Epithelial cell of proximal tubule (primary cell): ENCODE measurements around the gene TENM4. TPM values are rescaled to one million over a fixed set of nuclear protein-coding genes. Genes with fewer than 3 reads are reported as not detected.

ENCODE experiments used
- DNase-seq: peaks from one replicate; pipeline ENCODE4 v3.0.0-alpha.2; 2011; ENCODE audit warnings: low read depth
- H3K4me3 ChIP-seq: 2 replicates; pipeline ENCODE4 v1.5.1; 2011; ENCODE audit warnings: low read depth, mild to moderate bottlenecking, low read length
- total RNA-seq: library from RNA; depleted of rRNA; stranded (reverse); fragments of >200 nt; gene quantifications from 2 replicates; pipeline ENCODE4 v1.2.3, GENCODE V29; 2015
- TF ChIP-seq, protein P1 (sequence below): conservative IDR thresholded peaks from 2 replicates; pipeline ENCODE4 v1.5.1; 2012; ENCODE audit warnings: low read depth, mild to moderate bottlenecking, low read length

The TENM4 gene
- total RNA-seq, 1 donor from 2014 or later: 22.2 TPM

DNA sequence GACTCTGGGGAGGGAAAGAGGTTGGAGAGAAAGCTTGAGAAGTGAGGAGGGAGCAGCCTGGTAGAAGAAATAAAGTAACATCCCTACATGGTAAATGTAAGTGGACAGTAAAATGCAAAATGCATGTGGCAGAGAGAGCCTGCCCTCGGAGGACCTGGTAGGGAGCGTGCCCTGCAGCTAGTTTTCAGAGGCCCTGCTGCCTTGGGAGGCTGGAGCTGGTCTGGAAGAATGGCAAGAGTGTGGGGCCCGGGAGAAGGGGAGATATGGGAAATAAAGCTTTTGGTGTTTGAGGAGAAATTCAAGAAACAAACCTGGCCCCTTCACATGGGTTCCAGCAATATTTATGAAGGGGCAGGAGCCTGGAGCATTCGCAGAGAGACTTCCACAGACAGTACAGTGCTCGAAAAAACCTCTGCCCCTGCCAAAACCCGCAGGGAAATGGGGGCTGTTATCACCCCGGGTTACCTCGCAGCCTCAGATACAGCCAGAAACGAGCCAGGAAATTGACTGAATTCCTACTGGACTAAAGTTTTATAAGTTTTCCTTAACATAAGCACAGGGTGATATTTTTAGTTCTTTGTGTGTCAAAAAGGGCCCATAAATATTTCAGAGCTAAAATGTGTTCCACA, 363.0 kb downstream of the TENM4 start:
- TF ChIP-seq, protein P1, sequence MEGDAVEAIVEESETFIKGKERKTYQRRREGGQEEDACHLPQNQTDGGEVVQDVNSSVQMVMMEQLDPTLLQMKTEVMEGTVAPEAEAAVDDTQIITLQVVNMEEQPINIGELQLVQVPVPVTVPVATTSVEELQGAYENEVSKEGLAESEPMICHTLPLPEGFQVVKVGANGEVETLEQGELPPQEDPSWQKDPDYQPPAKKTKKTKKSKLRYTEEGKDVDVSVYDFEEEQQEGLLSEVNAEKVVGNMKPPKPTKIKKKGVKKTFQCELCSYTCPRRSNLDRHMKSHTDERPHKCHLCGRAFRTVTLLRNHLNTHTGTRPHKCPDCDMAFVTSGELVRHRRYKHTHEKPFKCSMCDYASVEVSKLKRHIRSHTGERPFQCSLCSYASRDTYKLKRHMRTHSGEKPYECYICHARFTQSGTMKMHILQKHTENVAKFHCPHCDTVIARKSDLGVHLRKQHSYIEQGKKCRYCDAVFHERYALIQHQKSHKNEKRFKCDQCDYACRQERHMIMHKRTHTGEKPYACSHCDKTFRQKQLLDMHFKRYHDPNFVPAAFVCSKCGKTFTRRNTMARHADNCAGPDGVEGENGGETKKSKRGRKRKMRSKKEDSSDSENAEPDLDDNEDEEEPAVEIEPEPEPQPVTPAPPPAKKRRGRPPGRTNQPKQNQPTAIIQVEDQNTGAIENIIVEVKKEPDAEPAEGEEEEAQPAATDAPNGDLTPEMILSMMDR: no peak
- no peak for DNase-seq

DNA sequence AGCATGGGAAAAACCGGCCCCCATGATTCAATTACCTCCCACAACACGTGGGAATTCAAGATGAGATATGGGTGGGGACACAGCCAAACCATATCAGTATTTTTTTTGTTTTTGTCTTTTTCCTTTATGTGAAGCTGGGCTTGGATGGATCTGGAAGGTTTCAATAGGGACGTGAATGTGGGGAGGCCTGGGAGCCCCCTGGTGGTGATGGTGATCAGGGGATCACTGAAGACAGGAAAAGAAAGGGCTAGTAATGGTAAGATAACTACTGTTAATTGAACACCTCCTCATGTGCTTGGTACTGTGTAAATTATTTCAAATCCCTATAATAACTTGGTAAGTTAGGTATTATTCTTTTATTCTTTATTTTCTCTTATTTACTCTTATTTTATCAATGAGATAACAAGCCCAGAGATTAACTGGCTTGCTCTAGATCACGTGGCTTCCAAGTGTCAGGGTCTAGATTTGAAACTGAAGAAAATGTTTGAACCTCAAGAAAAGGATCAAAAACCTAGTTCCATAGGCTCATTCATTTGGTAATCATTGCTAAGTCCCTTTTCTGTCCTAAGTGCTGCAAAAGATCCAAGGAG, 364.2 kb downstream of the TENM4 start:
- no peak overlapping the region for H3K4me3 ChIP-seq
- DNase-seq: no peak
- TF ChIP-seq, protein P1: peak; percentile 64

More for the DNA sequence above, 363.0 kb downstream of the TENM4 start:
- no peak overlapping the region for H3K4me3 ChIP-seq

DNA sequence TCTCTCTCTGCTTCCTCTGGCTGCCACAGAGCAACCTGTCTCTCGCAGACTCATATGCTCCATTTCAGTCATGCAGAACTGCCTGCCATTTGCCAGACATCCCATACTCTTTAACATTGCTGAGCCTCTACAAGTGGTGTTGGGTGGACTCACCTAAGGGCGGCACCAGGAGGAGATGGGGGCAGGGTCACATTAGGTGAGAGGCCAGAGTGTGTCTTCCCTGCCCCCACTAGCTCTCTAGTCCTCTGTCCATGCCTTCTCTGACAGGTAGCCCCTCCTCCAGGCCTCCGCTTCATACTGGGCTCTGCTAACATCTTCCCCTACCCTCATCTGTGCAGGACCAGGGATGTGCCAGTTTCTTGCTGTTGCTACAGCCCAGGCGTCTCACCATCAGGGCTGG, 366.3 kb downstream of the TENM4 start:
- TF ChIP-seq, protein P1: no peak
- no peak overlapping the region for H3K4me3 ChIP-seq
- DNase-seq: no peak

DNA sequence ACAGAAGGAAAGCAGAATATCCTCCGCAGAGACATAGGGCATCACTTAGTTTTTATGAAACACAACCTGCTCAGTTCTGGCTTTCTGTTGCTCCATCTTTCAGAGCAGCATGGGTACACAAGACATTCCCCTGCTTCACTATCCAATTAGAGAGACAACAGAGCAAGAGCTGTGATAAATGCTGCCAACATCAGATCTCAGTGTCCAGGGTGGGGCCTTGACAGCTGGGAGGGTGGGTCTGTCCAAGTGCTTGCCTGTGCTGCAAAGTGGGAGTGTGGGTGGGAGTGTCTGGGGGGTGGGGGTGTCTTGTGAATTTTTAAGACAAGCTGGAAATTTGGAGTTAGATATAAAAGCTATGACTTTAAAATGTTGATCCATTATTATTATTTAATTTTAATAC, 369.6 kb downstream of the TENM4 start:
- TF ChIP-seq, protein P1: no peak
- no peak overlapping the region for H3K4me3 ChIP-seq
- DNase-seq: no peak

DNA sequence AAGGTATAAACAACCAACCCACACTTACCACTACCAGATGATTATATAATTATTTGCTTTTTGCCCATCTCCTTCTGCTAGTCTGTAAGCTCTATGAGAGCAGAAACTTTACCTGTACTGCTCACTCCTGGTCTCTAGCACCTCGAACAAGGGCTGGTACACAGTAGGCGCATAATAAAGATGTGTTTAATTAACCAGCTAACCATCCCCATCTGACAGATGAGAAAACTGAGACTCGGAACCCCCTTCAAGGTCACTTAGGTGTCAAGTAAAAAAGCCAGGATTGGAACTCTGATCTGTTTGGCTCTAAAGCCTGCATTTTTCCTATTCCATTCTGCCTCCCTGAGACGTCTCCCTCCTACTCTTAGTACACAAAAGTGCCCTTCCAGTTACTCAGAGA, 370.3 kb downstream of the TENM4 start:
- TF ChIP-seq, protein P1: no peak
- no peak overlapping the region for H3K4me3 ChIP-seq
- DNase-seq: no peak

DNA sequence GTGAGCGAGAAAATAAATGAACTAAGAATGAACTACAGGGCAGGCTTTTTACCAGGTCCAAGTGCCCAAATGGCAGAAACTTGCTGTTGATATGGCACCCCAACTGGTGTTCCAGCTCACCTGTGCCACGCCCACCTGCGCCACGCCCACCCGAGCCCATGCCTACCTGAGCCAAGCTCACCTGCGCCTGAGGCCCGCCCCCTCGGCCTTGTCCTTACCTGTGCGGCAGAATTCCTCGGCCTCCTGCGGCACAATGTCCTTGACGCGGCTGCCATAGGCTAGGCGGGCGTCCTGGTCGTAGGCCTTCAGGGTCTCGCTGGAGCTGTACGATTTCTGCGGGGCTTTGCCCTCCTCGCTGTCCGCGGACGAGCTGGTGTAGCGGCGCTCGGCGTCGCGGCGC, 371.3 kb downstream of the TENM4 start:
- TF ChIP-seq, protein P1: no peak
- DNase-seq: no peak
- H3K4me3 ChIP-seq: no peak overlapping the region

DNA sequence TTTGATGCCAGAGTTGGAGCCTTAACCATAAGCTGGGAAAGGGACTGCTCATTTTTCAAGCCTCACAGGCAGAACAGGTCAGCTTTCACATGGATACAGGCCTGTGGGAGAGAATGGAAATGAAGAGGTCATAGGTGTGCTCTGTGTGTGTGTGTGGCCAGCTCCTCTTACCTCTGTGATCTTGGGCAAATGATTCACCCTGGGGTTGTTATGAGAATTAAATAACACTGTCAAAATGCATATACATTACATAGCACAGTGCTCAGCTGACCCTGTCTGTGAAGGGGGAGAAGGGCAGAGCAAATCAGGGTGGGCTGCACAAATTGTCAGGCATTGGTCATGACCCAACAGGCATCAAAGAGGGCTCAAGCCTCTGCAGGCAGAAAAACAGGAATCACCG, 372.5 kb downstream of the TENM4 start:
- TF ChIP-seq, protein P1: no peak
- H3K4me3 ChIP-seq: no peak overlapping the region
- DNase-seq: no peak
